Ishikawa (cell line): Measurements from ENCODE around the gene COMTD1.

Experiments
- CEBPB ChIP-seq: IDR thresholded peaks from 2 replicates; pipeline ENCODE4 v1.6.1; 2012
- EP300 ChIP-seq: IDR thresholded peaks from 2 replicates; pipeline ENCODE4 v1.6.1; 2012; ENCODE audit warnings: borderline replicate concordance
- TF ChIP-seq, protein P1 (sequence below): IDR thresholded peaks from 2 replicates; pipeline ENCODE4 v1.6.1; 2012
- TF ChIP-seq, protein P2 (sequence below): IDR thresholded peaks from 2 replicates; pipeline ENCODE4 v1.6.1; 2012

DNA sequence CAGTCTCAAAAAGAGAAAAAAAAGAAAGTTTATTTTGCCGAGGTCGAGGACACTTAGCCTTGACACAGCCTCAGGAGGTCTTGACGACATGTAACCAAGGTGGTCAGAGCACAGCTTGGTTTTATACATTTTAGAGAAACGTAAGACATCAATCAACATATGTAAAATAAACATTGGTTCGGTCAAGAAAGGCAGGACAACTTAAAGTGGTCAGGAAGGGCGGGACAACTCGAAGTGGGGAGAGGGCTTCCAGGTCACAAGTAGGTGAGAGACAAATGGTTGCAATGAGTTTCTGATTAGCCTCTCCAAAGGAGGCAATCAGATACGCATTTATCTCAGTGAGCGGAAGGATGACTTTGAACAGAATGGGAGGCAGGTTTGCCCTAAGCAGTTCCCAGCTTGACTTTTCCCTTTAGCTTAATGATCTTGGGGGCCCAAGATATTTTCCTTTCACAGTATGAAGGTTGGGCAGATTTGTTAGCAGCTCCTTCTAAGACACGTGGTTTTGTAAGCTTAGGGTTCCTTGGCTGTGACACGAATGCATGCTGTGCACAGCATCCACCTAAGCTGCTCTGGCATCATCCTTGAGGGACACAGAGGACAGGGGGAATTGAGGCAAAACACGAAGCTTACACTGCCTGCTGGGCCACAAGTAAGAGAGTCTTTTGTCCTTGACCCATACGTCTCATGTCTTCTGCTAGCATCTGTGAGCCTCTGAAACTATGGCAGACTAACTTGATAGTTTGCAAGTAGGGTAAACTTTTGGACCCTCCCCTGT lies 28.5 kb downstream of the COMTD1 start:
- TF ChIP-seq EP300: no peak
- TF ChIP-seq, protein P1, sequence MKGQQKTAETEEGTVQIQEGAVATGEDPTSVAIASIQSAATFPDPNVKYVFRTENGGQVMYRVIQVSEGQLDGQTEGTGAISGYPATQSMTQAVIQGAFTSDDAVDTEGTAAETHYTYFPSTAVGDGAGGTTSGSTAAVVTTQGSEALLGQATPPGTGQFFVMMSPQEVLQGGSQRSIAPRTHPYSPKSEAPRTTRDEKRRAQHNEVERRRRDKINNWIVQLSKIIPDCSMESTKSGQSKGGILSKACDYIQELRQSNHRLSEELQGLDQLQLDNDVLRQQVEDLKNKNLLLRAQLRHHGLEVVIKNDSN: no peak
- TF ChIP-seq CEBPB: no peak
- TF ChIP-seq, protein P2, sequence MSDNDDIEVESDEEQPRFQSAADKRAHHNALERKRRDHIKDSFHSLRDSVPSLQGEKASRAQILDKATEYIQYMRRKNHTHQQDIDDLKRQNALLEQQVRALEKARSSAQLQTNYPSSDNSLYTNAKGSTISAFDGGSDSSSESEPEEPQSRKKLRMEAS: no peak
